Activated CD8-positive, alpha-beta T cell treated with anti-CD3 and anti-CD28 coated beads, Interleukin-2, amount 10 ng/mL, durations not matched to agents 7 days and 5 days (primary cell): ENCODE measurements around the gene HBM. TPM values are rescaled to one million over a fixed set of nuclear protein-coding genes. Genes with fewer than 3 reads are reported as not detected.
"Not testable (repeated sequence)": the region's sequence is repeated elsewhere in the genome, so short reads cannot be mapped to it uniquely, and the experiment has no call there.

Experiments used
- ATAC-seq: fragments of 150-1000 bp; cut with Tn5 transposase; one replicate; pipeline ENCODE4 v1.10.0; 2021; ENCODE audit warnings: moderate library complexity
- CTCF ChIA-PET: fragments of 350-600 bp; sonication (Branson Sonifier 250); formaldehyde crosslinking; loops from one replicate; lab custom pipeline; 2021; ENCODE audit warnings: antibody characterized with exemption; lab: Charles Lee
- POLR2A ChIA-PET: fragments of 350-600 bp; sonication (Branson Sonifier 250); formaldehyde crosslinking; loops from one replicate; lab custom pipeline; 2021; ENCODE audit warnings: antibody characterized with exemption; lab: Charles Lee
- DNase-seq: peaks from one replicate; pipeline ENCODE4 v3.0.0-alpha.2; 2020
- H3K27ac Mint-ChIP-seq: one replicate; pipeline ENCODE4 v1.8.0; 2021; ENCODE audit warnings: mild to moderate bottlenecking, mixed read lengths
- H3K27me3 Mint-ChIP-seq: one replicate; pipeline ENCODE4 v1.8.0; 2021; ENCODE audit warnings: low read depth, mixed read lengths
- H3K36me3 Mint-ChIP-seq: one replicate; pipeline ENCODE4 v1.8.0; 2021; ENCODE audit warnings: low read depth, mixed read lengths
- H3K4me1 Mint-ChIP-seq: one replicate; pipeline ENCODE4 v1.8.0; 2021; ENCODE audit warnings: low read depth, mixed read lengths
- H3K4me3 Mint-ChIP-seq: one replicate; pipeline ENCODE4 v1.8.0; 2021; ENCODE audit warnings: mild to moderate bottlenecking, mixed read lengths
- H3K9me3 Mint-ChIP-seq: one replicate; pipeline ENCODE4 v1.8.0; 2022; ENCODE audit warnings: mixed read lengths; ENCODE audit not compliant: insufficient read depth
- total RNA-seq, 2 experiments: library from RNA; stranded (reverse); gene quantifications; one replicate each; pipeline ENCODE4 v1.2.3, GENCODE V29; 2021

Gene HBM
- total RNA-seq, 2 experiments from 2014 or later = not detected

DNA sequence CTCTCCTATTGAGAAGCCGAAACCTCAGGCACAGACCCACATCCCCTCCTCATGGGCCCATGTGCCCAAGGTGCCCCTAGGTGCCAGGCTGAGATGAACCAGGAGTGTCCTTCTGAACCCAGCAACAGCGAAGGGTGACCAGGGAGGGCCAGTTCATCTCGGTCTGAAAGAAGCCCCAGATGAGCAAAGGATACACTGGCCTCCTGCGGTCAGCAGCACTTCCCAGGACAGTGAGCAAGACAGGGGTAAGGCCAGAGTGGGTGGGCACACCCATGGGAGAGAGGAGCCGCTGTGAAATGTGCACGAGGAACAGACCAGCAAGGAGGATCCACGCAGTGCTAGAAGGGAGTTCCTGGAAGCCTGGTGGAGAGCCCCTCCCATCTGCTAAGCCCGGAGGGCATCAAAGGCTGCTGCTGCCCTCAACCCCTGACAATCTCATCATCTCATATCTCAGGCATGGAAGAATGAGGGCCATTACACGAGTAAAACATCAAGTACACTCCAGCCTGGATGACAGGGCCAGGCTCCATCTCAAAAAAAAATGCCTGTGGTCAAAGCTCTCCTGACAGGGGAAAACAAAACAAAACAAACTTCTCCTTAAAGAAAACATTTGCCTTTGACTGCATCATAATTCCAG is 16.6 kb upstream of the HBM start:
- Mint-ChIP-seq H3K36me3 (no peaks in the 10 kb centered on the region), H3K27me3 (peaks cover 4% of the 10 kb centered on the region), H3K9me3 (no peaks in the 10 kb centered on the region), H3K4me1 (peaks cover under 1% of the 10 kb centered on the region), H3K27ac (no peak overlapping the region), H3K4me3 (no peak overlapping the region)
- ATAC-seq (no peak), DNase-seq (no peak)
- ChIA-PET POLR2A (no interaction called here), CTCF (no interaction called here)

DNA sequence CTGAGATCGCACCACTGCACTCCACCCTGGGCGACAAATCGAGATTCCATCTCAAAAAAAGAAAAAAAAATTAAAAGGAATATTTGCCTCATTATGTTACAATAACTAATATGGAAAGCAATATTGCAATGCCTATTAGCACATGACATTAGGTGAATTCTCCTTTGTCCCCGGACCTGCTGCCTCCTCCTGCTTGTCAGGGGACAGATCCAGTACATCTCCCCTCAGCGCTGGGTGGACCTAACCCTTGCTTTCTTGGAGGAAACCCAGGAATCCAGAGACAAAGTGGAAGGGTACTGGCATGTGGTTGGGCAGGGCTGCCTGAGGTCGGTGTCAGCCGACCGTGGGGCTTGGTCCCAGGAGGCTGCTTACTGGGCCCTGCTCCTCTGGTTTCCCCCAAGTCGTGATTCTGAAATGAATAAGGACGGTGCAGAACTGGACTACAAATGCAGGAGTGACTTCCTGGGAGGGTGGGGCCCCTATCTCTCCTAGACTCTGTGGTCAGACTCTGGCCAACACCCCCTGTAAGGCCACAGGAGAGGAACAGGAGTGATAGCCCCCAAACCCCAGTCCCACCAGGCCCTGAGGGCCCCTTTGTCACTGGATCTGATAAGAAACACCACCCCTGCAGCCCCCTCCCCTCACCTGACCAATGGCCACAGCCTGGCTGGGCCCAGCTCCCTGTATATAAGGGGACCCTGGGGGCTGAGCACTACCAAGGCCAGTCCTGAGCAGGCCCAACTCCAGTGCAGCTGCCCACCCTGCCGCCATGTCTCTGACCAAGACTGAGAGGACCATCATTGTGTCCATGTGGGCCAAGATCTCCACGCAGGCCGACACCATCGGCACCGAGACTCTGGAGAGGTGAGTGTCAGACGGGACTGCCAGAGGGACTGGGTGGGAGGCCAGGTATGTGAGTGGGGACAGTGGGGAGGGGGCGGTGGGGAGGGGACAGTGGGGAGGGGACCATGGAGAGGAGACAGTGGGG is 13.3 kb upstream of the HBM start, which contains the start of gene HBZ:
TSS of gene HBZ (plus strand) at position 504 of the 988 bp plus-strand sequence. CDS start at position 770, 266 bp downstream.
- H3K27ac Mint-ChIP-seq = peak within 1 kb of the TSS; percentile 52
- H3K36me3 Mint-ChIP-seq = no peaks in the 10 kb centered on the region
- H3K9me3 Mint-ChIP-seq = no peaks in the 10 kb centered on the region
- H3K27me3 Mint-ChIP-seq = peaks cover 24% of the 10 kb centered on the region
- CTCF ChIA-PET = no interaction called here
- DNase-seq (no peak), ATAC-seq (no peak)
- peaks cover 9% of the 10 kb centered on the region for H3K4me1 Mint-ChIP-seq
- POLR2A ChIA-PET = no interaction called here
- H3K4me3 Mint-ChIP-seq = no peak within 1 kb of the TSS

DNA sequence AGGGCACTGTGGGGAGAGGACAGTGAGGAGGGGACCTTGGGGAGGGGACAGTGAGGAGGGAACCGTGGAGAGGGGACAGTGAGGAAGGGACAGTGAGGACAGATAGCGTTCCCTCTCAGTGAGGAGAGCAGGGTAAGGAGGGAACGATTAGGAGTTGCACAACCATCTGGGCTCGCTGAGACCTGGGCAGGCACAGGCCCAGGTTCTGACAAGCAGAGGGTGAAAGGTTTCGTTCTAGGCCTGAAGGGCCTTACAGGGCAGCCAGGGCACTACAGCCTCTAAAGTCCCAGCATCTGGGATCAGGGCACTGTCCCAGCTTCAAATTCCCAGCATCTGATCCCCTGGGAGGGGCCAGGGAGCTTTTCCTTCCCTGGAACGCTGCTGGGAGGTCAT is 12.7 kb upstream of the HBM start:
- peak overlapping the region; percentile 52 for H3K27ac Mint-ChIP-seq
- H3K36me3 Mint-ChIP-seq, POLR2A ChIA-PET, H3K4me3 Mint-ChIP-seq, CTCF ChIA-PET, H3K9me3 Mint-ChIP-seq, ATAC-seq, DNase-seq, H3K4me1 Mint-ChIP-seq: not testable (repeated sequence)
- peaks cover 27% of the 10 kb centered on the region for H3K27me3 Mint-ChIP-seq

- H3K9me3 Mint-ChIP-seq, H3K27ac Mint-ChIP-seq, H3K36me3 Mint-ChIP-seq, CTCF ChIA-PET, DNase-seq, H3K4me3 Mint-ChIP-seq, H3K4me1 Mint-ChIP-seq, POLR2A ChIA-PET: not testable (repeated sequence)
- peaks cover 30% of the 10 kb centered on the region for H3K27me3 Mint-ChIP-seq
- ATAC-seq = peak; percentile 80
Measured at GRCh38 chr16:153550-154216, 12.1 kb upstream of the HBM start.

GRCh38 chr16:154217-155030 is 11.4 kb upstream of the HBM start:
- Mint-ChIP-seq H3K4me3 (peak overlapping the region; percentile 50), H3K36me3 (no peaks in the 10 kb centered on the region), H3K27ac (no peak overlapping the region), H3K4me1 (peaks cover 9% of the 10 kb centered on the region), H3K27me3 (peaks cover 34% of the 10 kb centered on the region), H3K9me3 (no peaks in the 10 kb centered on the region)
- ChIA-PET POLR2A (no interaction called here), CTCF (no interaction called here)
- DNase-seq (no peak), ATAC-seq (peak; percentile 47)

DNA sequence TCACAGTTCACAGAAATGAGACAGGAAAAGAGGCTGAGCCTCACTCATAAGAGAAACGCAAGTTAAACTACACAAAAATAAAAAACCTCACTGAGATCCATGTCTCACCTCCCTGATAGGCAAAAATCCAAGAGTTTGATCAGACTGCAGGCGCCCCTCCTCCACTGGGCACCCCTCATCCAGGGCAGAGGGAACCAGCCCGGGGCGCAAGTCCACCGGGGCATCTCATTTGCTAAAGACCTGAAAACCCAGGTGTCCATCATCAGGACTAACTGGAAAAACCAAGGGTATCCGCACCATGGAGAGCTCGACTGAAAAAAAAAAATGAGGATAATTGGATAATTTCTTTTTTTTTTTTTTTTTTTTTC is 10.8 kb upstream of the HBM start:
- ATAC-seq = no peak
- no peak overlapping the region for H3K27ac Mint-ChIP-seq
- CTCF ChIA-PET = no interaction called here
- peaks cover 9% of the 10 kb centered on the region for H3K4me1 Mint-ChIP-seq
- DNase-seq = no peak
- no peaks in the 10 kb centered on the region for H3K36me3 Mint-ChIP-seq
- peaks cover 37% of the 10 kb centered on the region for H3K27me3 Mint-ChIP-seq
- no peaks in the 10 kb centered on the region for H3K9me3 Mint-ChIP-seq
- POLR2A ChIA-PET = no interaction called here
- peak overlapping the region; percentile 50 for H3K4me3 Mint-ChIP-seq

DNA sequence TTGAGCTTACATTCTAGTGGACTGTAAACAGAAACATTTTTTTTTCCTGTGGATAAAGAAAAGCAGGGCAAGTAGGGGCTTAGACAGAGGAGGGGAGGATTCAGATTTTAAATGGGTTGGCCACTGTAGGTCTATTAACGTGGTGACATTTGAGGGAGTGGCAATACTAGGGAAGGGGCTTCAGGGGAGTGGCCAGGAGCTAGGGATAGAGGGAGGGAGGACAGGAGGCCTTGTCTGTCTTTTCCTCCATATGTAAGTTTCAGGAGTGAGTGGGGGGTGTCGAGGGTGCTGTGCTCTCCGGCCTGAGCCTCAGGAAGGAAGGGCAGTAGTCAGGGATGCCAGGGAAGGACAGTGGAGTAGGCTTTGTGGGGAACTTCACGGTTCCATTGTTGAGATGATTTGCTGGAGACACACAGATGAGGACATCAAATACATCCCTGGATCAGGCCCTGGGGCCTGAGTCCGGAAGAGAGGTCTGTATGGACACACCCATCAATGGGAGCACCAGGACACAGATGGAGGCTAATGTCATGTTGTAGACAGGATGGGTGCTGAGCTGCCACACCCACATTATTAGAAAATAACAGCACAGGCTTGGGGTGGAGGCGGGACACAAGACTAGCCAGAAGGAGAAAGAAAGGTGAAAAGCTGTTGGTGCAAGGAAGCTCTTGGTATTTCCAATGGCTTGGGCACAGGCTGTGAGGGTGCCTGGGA is 6.5 kb upstream of the HBM start:
- DNase-seq (no peak), ATAC-seq (no peak)
- H3K27ac Mint-ChIP-seq = no peak overlapping the region
- POLR2A ChIA-PET = no interaction called here
- peaks cover 33% of the 10 kb centered on the region for H3K27me3 Mint-ChIP-seq
- H3K36me3 Mint-ChIP-seq = no peaks in the 10 kb centered on the region
- H3K9me3 Mint-ChIP-seq = no peaks in the 10 kb centered on the region
- H3K4me1 Mint-ChIP-seq = peaks cover 7% of the 10 kb centered on the region
- H3K4me3 Mint-ChIP-seq = no peak overlapping the region
- CTCF ChIA-PET = no interaction called here

- CTCF ChIA-PET, H3K4me3 Mint-ChIP-seq, DNase-seq, H3K4me1 Mint-ChIP-seq, H3K9me3 Mint-ChIP-seq, ATAC-seq, H3K27ac Mint-ChIP-seq, H3K36me3 Mint-ChIP-seq, POLR2A ChIA-PET: not testable (repeated sequence)
- peaks cover 29% of the 10 kb centered on the region for H3K27me3 Mint-ChIP-seq
Measured at GRCh38 chr16:160242-160641, 5.5 kb upstream of the HBM start.

DNA sequence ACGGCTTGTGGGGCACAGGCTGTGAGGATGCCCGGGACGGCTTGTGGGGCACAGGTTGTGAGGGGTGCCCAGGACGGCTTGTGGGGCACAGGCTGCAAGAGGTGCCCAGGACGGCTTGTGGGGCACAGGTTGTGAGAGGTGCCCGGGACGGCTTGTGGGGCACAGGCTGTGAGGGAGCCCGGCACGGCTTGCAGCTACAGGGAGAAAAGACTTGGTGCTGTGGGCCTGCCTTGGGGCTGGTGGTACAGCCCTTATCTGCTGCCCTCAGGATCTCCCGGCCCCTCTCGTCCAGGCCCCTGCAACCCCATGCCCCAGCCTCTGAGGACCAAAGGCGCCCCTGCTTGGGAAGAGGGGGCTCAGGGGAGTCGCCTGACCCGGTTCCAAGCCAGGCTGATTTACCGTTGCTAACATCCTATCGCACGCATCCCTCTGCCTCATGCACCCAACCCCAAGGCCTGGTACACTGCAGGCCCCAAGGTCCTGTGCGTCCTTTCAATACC is 5.0 kb upstream of the HBM start:
- DNase-seq (no peak), ATAC-seq (no peak)
- H3K9me3 Mint-ChIP-seq = no peaks in the 10 kb centered on the region
- no peak overlapping the region for H3K27ac Mint-ChIP-seq
- no peaks in the 10 kb centered on the region for H3K4me1 Mint-ChIP-seq
- no peak overlapping the region for H3K4me3 Mint-ChIP-seq
- H3K36me3 Mint-ChIP-seq = no peaks in the 10 kb centered on the region
- ChIA-PET CTCF (no interaction called here), POLR2A (no interaction called here)
- peaks cover 30% of the 10 kb centered on the region for H3K27me3 Mint-ChIP-seq

DNA sequence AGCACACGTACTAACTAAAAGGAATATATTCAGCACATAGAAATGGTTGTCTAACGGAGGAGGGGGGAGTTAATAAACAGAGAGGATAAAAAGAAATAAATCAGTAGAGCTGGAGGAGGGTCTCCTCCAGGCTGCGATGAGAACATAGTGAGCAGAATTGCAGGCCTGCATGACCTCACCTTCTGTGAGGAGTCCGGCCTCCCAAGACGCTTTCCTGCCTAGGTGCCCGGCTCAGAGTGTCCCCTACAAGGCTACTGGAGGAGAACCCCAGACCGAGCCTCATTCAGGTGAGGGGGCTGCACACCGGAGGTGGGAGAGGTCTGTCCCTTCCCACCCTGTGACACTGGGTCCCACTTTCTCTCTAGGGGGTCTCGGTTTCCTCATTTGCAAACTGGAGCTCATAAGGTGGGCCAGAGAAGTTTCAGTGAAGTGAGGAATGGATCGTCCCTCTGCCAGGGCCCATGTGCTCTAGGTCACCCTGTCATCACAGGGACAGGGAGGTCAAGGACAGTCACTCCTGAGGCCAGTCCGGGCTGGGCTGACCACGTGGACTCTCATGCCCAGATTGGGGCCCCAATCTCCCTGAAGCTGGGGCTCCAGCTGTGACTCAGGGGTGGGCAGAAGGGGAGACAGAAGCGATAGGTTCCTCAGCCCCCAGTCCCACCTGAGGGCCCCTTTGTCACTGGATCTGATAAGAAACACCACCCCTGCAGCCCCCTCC is 3.3 kb upstream of the HBM start:
- H3K27ac Mint-ChIP-seq = no peak overlapping the region
- ChIA-PET CTCF (interaction anchor here (0.8 to 1.3 kb wide), 2 partner anchors 55 to 96 kb away, joined by 3 to 4 read pairs; no protein-coding TSS in a partner anchor), POLR2A (no interaction called here)
- no peaks in the 10 kb centered on the region for H3K9me3 Mint-ChIP-seq
- H3K36me3 Mint-ChIP-seq = no peaks in the 10 kb centered on the region
- H3K4me1 Mint-ChIP-seq = peaks cover 5% of the 10 kb centered on the region
- no peak overlapping the region for H3K4me3 Mint-ChIP-seq
- ATAC-seq (no peak), DNase-seq (no peak)
- H3K27me3 Mint-ChIP-seq = peaks cover 37% of the 10 kb centered on the region
